GM04504 (cell line): Measurements from ENCODE around the gene ZBTB32.

Source experiments
- DNase-seq: peaks from one replicate; pipeline ENCODE4 v3.0.0-alpha.2; 2012; ENCODE audit warnings: low read depth

ZBTB32 gene

DNA sequence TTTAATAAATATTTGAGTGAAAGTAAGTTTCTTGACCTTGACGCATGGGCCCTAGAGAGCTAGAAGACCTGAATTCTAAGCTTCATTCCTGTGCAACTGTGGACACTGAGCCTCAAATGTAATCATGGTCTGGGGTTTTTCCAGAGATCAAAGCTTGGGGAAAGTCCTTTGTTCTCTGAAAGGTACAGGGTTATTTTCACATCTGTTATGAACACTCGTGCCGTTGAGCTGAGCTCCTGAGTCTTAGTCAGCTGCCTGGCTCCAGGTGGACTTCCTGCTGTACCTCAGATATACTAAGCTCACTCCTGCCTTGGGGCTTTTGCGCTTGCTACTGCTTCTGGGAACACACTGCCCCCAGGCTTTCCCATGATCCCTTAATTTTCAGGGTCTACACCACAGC, 7.5 kb upstream of the ZBTB32 start:
- DNase-seq = no peak

DNA sequence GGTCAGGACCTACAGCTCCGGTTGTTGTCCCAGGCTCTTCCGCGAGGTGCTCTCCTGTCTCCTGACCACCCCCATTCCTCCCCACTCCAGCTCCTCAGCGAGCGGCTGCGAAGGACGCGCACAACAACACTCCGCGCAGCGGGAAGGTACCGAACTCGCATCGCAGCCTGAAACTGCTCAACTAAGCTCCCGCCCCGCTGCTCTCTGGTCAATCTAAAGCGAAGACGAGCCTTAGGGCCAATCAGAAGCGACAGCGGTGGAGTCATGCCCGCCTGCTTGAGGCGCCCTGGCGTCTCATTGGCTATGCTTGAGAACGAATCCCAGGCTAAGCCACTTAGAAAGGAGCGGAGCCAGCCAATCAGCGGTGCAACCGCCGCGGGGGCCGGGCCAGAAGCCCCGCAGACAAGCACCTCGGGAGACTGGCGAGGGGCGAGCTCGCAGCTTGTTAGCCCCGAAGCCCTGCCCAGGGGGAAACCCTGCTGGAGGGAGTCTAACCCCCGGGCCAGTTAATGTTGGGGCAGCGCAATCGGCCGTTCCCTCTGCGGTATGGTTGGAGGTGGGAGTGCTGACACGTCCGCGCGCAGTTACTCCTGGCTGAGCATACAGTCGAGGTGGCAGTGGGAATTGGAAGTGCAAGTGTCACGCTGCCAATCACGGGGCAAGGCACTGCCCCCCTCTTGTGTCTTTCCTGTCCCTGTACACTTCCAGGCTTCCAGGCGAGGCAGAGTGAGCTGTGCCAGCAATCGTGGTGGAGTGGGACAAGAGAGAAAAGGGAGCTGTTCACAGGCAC, 1.9 kb upstream of the ZBTB32 start:
- DNase-seq = peak; percentile 93

DNA sequence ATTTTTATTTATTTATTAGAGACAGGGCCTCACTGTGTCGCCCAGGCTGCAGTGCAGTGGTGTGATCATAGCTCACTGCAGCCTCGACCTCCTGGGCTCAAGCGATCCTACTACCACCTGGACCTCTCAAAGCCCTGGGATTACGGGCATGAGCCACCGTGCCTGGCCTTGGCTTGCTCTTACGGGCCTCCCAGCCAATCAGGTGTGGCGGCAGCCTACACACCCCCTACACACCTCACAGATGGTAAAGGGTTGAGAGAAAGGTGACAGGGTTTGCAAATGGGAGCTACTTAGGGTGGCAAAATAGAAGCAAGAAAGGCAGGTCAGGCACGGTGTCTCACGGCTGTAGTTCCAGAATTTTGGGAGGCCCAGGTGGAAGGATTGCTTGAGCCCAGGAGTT, 1.0 kb upstream of the ZBTB32 start:
- DNase-seq = no peak

DNA sequence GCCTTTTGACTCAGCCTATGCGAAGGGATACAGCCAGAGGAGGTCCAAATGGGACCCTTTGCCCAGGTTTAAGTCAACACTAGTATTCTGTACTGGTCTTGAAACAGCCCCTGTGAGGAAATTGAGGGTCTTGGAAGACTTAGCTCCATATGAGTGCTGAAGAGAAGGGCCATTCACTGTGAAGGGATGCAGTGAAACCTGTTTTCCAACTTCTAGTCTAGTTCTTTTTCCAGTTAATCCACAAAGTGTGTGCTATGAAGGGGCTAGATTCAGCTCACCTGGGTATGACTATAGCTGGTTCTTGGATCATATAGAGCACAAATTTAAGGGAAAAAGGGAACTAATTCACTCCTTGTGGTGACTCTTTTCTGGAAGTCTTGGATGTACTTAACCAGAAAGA, 4.0 kb downstream of the ZBTB32 start:
- no peak for DNase-seq

DNA sequence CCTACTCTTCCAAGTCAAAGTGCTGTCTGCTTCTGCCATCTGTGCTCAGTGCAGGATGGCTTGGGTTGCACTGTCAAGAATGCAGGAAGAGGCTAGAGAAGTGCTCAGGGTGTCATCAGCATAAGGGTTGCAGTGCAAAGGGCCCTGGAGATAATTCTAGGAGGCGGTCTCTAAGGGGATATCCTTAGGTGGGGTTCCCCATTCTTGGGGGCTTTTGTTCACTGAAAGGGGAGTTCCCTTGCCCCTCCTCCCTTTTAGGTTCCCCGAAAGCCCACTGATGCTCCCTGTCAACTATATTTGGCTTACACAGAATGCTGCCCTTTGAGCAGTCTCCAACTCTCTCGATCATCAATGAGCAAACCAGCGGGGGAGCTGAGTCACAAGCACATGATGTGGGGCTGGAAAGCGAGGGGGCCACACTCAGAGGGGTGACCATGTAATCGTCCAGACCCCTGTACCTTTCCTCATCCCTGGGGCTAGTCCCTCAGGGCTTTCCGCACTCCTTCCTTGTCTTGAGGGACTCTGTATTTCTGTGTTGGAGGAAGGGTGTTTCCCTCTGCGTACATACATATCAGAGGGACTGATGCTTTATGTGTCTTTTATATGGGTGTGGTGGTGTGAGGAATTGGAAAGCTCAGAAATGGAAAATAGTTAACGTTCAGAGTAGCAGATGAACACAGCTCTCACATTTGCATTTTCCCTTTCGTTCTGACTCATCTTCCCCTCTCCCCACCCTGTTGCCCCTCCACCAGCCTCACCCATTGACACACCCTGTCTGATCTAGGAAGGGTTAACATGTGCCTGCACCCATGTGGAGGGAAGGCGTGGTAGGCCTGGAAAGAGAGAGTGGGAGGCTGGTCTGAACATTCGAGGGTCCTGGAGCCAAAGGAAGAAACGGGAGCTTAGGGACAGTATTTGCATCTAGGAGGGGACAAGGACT, 6.7 kb downstream of the ZBTB32 start:
- DNase-seq = no peak

DNA sequence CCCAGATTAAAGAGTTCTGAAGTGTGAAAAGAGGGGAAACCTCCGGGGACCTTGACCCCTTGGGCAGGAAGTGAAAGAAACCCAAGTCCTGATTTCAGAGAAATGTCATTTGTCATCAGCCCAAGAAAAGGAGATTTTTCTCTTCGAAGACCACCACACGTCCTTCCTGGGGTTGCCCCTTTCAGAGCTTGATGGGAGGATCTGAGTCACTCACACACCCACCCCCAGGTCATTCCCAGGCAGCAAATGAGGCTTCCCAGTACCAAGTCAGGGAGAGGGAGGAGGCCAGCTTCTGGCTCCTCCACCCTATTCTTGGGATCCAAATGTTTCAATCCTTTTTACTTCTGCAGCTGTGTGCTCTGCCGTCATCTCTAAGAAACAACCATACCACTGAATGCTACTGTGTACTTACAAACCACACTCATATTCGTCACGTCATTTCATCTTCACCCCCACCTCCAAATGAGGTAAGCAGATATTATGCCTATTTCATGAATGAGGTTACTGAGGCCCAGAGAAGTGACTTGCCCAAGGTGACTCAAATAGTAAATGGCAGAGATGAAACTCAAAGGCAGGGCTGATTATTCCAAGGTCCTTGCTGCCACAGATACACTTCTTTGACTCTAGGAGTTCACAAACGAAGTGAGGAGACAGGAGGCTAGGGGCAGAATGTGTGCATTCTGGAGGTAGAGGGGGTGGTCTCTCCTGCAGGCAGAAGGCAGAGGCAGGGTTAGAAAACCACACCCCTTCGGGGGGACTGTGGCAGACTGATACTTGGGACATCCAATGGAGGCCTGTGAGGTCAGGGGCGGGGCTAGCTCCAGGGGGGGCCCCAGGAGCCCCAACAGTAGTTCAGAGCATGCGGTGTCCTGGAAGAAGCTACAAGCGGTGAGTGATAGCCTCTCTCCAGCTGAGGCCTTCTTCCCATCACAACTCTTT, 8.5 kb downstream of the ZBTB32 start:
- DNase-seq = no peak

DNA sequence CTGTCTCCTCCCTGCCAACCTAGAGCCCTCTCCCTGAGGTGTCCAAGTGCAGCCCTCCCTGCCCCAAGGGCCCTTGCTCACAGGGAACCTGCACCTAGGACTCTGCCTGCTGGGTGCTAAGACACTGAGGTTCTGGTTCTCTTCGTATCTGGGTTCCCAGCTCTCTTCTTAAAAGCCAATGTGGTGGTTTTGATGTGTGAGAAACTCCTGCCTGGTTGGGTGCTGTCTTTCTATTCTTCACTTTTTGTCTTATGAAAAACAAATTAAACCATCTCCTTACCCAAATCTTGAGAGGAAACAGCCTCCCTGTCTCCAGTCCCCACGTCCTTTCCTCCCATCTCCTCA, 9.1 kb downstream of the ZBTB32 start:
- DNase-seq = no peak

DNA sequence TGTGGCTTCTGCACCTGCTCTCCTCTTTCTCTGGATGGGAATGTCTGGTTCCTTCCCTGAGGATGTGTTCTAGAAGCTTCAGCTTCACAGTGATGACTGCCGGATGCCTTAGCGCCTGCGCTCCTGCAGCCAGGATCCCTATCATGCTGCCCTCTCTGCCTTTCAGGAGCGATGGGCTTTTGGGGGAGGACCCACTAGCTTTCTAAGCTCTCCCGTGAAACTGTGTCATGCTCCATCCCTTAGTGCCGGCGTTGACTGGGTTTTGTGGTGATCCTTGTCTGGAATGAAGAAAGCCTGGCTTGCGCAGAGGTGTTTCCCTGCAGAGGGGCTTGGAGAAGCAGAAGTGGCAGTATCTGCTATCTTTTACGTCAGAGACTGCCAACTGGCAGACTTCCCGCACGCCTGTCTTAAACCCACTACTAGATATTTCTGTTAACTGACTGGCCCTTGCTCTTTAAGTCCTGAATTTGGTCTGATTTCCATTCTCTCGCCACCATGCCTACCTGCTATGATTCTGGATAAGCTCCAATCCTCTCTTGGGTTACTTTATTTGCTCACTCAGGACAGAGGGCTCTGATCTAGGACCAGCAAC, 9.6 kb downstream of the ZBTB32 start:
- DNase-seq = no peak

DNA sequence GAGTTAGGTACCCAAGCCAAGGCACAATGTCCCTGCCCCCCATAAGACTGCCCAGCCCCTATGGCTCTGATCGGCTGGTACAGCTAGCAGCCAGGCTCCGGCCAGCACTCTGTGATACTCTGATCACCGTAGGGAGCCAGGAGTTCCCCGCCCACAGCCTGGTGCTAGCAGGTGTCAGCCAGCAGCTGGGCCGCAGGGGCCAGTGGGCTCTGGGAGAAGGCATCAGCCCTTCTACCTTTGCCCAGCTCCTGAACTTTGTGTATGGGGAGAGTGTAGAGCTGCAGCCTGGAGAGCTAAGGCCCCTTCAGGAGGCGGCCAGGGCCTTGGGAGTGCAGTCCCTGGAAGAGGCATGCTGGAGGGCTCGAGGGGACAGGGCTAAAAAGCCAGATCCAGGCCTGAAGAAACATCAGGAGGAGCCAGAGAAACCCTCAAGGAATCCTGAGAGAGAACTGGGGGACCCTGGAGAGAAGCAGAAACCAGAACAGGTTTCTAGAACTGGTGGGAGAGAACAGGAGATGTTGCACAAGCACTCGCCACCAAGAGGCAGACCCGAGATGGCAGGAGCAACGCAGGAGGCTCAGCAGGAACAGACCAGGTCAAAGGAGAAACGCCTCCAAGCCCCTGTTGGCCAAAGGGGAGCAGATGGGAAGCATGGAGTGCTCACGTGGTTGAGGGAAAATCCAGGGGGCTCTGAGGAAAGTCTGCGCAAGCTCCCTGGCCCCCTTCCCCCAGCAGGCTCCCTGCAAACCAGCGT, 10.4 kb downstream of the ZBTB32 start:
- no peak for DNase-seq

DNA sequence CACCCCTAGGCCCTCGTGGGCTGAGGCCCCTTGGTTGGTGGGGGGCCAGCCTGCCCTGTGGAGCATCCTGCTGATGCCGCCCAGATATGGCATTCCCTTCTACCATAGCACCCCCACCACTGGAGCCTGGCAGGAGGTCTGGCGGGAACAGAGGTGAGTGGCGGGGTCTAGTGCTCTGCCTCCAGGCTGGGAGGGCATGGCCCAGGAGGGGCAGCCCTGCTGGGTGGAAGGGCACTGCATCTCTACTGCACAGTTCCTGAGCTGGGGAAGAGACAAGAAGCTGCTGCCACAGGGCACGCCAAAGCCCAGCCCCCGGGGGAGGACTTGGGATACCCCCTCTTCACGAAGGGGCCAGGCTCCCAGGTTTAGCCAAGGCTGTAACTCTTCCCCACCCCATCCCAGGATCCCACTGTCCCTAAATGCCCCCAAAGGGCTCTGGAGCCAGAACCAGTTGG, 11.0 kb downstream of the ZBTB32 start:
- no peak for DNase-seq

DNA sequence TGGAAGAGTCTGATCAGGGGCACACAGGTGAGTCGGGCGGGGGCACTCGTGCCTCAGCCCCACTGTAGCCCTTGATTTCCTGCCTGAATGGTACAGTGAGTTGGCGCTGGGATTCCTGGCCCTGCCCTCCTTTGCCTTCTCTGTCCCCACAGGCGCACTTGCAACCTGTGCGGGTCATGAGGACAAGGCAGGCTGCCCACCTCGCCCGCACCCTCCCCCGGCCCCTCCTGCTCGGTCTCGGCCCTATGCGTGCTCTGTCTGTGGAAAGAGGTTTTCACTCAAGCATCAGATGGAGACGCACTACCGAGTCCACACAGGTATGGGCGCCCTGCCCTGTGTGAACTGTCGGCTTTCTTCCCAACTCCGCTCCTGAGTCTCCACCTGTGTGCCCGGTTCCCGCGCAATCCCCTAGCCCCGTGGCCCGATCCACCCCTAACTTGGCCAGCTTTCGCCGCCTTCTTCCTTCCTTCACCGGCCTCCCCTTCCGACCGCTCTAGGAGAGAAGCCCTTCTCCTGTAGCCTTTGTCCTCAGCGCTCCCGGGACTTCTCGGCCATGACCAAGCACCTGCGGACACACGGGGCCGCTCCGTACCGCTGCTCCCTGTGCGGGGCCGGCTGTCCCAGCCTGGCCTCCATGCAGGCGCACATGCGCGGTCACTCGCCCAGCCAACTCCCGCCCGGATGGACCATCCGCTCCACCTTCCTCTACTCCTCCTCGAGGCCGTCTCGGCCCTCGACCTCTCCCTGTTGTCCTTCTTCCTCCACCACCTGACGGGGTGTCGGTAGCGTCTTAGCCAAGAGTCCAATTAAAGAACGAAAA, 11.8 kb downstream of the ZBTB32 start:
- DNase-seq = no peak

DNA sequence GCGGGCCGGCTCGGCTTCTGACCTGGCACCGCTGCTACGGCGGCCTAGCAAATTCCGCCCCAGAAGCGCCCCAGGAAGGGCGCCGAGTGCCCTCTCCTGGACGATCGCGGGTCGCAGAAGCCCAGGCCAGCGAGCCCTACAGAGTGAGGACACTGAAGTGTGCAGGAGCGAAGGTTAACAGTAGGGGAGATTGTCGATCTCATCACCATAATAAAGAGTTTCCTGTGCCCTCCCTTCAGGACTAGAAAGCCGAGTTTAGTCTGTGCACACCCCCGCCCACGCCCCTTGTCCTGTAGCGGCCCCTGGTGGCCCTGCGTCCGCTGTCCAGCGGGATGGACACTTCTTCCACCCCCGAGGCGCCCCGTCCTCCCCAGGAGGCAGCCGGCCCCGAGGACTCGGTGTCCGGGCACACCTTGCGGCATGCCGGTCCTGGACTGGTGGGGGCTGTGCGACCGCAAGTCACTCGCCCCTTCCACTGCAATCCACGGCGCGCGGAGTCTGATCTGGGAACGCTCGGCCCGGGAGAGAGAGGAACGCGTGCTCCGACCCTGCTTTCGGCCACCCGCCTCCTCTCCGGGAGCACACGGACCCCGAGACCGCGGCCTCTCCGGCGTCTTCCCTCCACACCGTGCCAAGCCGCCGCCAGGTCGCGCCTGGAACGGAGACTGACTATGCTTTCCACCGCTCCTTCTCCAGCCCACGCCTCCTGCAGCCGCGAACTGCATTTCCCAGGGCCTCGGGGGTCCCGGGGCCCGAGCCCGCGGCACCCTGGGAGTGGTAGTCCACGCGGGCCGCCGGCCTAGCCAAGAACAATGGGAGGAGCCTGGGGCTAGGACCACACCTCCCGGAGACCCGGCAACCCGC, 12.7 kb downstream of the ZBTB32 start:
- DNase-seq = peak; percentile 62

DNA sequence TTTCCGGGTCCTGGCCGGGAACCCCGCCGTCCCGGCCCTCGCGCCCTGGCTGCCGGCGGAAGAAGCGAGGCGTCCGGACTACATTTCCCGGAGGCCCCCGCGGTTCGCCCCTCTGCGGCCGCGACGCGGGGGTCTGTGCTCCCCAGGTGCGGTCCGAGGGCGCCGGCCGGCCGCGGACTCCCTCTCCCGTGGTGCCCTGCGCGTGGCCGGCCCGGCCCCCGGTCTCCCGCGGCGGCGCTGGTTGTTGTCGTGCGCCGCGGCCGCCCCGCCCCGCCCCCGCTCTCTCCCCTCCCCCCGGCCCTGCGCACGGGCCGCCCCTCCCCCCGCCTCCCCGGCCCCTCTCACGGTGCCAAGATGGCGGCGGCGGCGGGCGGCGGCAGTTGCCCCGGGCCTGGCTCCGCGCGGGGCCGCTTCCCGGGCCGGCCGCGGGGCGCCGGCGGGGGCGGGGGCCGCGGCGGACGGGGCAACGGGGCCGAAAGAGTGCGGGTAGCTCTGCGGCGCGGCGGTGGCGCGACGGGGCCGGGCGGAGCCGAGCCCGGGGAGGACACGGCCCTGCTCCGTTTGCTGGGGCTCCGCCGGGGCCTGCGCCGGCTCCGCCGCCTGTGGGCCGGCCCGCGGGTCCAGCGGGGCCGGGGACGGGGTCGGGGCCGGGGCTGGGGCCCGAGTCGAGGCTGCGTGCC, 13.4 kb downstream of the ZBTB32 start, which contains the start of gene KMT2B:
TSS of gene KMT2B (plus strand) at position 339 of the 680 bp plus-strand sequence. CDS start at position 355, 16 bp downstream.
- DNase-seq = peak; percentile 89

DNA sequence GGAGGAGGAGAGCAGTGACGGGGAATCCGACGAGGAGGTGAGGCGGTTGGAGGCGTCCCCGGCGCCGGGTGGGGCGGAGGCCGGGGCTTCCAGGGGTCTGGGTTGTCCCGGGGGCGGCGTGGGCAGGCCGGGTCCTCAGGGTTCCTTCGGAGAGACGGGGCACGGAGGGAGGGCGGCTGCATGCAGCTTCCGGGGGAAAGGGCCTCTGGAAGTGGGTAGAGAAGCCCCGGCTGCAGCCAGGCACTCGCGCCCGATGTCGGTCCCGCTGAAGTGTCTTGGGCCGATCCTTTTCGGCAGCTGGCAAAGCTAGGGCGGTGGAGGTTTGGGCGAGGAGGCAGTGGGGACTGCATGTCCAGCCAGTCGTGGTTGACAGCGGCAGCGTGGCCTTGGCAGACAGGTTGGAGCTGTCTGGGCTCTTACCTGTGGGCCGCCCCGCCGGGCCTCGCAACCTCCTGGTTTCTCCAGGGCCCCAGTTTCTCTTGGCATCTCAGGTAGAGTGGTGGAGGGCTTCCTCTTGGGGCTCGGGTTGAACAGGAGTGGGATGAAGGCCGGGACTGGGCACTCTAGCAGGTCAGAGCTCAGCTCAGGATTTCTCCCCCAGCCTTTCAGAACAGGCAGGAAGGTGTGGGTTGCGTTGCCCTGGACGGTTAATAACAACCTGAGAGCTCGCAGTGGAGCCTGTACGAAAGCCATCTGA, 14.1 kb downstream of the ZBTB32 start:
- no peak for DNase-seq

DNA sequence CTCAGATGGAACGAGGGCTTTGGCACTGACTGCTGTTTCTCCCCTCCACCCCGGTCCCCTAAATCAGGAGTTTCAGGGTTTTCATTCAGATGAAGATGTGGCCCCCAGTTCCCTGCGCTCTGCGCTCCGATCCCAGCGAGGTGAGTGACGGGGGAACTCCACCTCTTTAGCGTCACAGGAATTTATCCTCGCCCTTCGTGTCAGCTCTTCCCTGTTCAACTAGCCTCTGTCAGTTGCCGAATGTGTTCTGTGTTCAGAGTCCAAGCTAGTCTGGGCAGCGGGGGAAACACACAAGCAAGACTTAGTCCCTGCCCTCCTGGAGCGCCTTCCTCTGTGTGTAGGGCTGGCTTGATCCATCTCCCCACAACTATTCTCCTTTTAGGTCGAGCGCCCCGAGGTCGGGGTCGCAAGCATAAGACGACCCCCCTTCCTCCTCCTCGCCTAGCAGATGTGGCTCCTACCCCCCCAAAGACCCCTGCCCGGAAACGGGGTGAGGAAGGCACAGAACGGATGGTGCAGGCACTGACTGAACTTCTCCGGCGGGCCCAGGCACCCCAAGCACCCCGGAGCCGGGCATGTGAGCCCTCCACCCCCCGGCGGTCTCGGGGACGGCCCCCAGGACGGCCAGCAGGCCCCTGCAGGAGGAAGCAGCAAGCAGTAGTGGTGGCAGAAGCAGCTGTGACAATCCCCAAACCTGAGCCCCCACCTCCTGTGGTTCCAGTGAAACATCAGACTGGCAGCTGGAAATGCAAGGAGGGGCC, 15.2 kb downstream of the ZBTB32 start:
- DNase-seq = no peak

DNA sequence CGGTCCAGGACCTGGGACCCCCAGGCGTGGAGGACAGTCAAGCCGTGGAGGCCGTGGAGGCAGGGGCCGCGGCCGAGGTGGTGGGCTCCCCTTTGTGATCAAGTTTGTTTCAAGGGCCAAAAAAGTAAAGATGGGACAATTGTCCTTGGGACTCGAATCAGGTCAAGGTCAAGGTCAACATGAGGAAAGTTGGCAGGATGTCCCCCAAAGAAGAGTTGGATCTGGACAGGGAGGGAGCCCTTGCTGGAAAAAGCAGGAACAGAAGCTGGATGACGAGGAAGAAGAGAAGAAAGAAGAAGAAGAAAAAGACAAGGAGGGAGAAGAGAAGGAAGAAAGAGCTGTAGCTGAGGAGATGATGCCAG, 15.8 kb downstream of the ZBTB32 start:
- no peak for DNase-seq

DNA sequence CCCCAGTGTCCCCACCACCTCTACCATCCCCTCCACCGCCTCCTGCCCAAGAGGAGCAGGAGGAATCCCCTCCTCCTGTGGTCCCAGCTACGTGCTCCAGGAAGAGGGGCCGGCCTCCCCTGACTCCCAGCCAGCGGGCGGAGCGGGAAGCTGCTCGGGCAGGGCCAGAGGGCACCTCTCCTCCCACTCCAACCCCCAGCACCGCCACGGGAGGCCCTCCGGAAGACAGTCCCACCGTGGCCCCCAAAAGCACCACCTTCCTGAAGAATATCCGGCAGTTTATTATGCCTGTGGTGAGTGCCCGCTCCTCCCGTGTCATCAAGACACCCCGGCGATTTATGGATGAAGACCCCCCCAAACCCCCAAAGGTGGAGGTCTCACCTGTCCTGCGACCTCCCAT, 16.3 kb downstream of the ZBTB32 start:
- DNase-seq = no peak
